ENCODE data around the gene METTL8. TPM values are rescaled to one million over a fixed set of nuclear protein-coding genes. Genes with fewer than 3 reads are reported as not detected.
A peak's percentile ranks its signal among the peaks of the same experiment; 100 is the strongest.

Gene METTL8
- polyA plus RNA-seq, 6 donors from 2014 or later, result 25.9 to 70.3 (median 54.4) TPM

GRCh38 chr2:171307560-171307959, 126.2 kb downstream of the METTL8 start:
- ATAC-seq (ENCODE audit: low read depth in 2 of 2) (no peak), DNase-seq (no peak)
- Mint-ChIP-seq H3K27ac (no peak overlapping the region), H3K4me1 (peaks cover 4 to 12% (median 11%) of the 10 kb centered on the region in 3 donors), H3K9me3 (peaks cover 6 to 17% (median 12%) of the 10 kb centered on the region in 7 donors), H3K36me3 (peaks cover 14 to 17% of the 10 kb centered on the region in 2 donors), H3K27me3 (no peaks in the 10 kb centered on the region), H3K4me3 (peak overlapping the region in 1 of 8 donors; percentile 0)

- ATAC-seq (ENCODE audit: low read depth in 2 of 2), result no peak
- no peak for DNase-seq
- H3K27me3 Mint-ChIP-seq, result no peaks in the 10 kb centered on the region
- H3K4me1 Mint-ChIP-seq, result no peaks in the 10 kb centered on the region
- no peak overlapping the region for H3K4me3 Mint-ChIP-seq
- H3K27ac Mint-ChIP-seq, result peak overlapping the region in 1 of 6 donors; percentile 70
- H3K36me3 Mint-ChIP-seq, result peaks cover 0 to 10% of the 10 kb centered on the region in 2 donors
- peaks cover 0 to 5% (median 3%) of the 10 kb centered on the region in 7 donors for H3K9me3 Mint-ChIP-seq
Measured at GRCh38 chr2:171297956-171298355, 135.8 kb downstream of the METTL8 start.

- Mint-ChIP-seq H3K36me3 (peaks cover 0 to 10% of the 10 kb centered on the region in 2 donors), H3K27ac (no peak overlapping the region), H3K9me3 (peaks cover 0 to 5% (median 3%) of the 10 kb centered on the region in 7 donors), H3K4me1 (no peaks in the 10 kb centered on the region), H3K27me3 (no peaks in the 10 kb centered on the region), H3K4me3 (no peak overlapping the region)
- ATAC-seq (ENCODE audit: low read depth in 2 of 2), result no peak
- no peak for DNase-seq
Measured at GRCh38 chr2:171294608-171295007, 139.2 kb downstream of the METTL8 start.

- no peak for ATAC-seq (ENCODE audit: low read depth in 2 of 2)
- H3K27ac Mint-ChIP-seq, result peak overlapping the region in 1 of 6 donors; percentile 73
- no peak overlapping the region for H3K4me3 Mint-ChIP-seq
Measured at GRCh38 chr2:171293661-171294060, 140.1 kb downstream of the METTL8 start.

GRCh38 chr2:171289991-171290390, 143.8 kb downstream of the METTL8 start:
- H3K36me3 Mint-ChIP-seq, result peaks cover 7 to 9% of the 10 kb centered on the region in 2 donors
- peaks cover 0 to 5% (median 3%) of the 10 kb centered on the region in 7 donors for H3K9me3 Mint-ChIP-seq
- H3K27me3 Mint-ChIP-seq, result no peaks in the 10 kb centered on the region
- peak overlapping the region in 1 of 6 donors; percentile 49 for H3K27ac Mint-ChIP-seq
- ATAC-seq (ENCODE audit: low read depth in 2 of 2) (no peak), DNase-seq (no peak)
- no peaks in the 10 kb centered on the region for H3K4me1 Mint-ChIP-seq
- no peak overlapping the region for H3K4me3 Mint-ChIP-seq

More at GRCh38 chr2:171293661-171294060, 140.1 kb downstream of the METTL8 start:
- peaks cover 7 to 10% of the 10 kb centered on the region in 2 donors for H3K36me3 Mint-ChIP-seq
- H3K4me1 Mint-ChIP-seq, result no peaks in the 10 kb centered on the region
- DNase-seq, result no peak
- no peaks in the 10 kb centered on the region for H3K27me3 Mint-ChIP-seq
- peaks cover 0 to 5% (median 3%) of the 10 kb centered on the region in 7 donors for H3K9me3 Mint-ChIP-seq

- peaks cover under 1 to 9% of the 10 kb centered on the region in 2 donors for H3K36me3 Mint-ChIP-seq
- no peaks in the 10 kb centered on the region for H3K27me3 Mint-ChIP-seq
- no peak for ATAC-seq (ENCODE audit: low read depth in 2 of 2)
- H3K4me1 Mint-ChIP-seq, result no peaks in the 10 kb centered on the region
- DNase-seq, result no peak
- H3K27ac Mint-ChIP-seq, result peak overlapping the region in 2 of 6 donors; percentile 49 to 80
- H3K4me3 Mint-ChIP-seq, result no peak overlapping the region
- no peaks in the 10 kb centered on the region for H3K9me3 Mint-ChIP-seq
Measured at GRCh38 chr2:171289316-171289715, 144.5 kb downstream of the METTL8 start.

- Mint-ChIP-seq H3K4me3 (no peak overlapping the region), H3K27ac (peak overlapping the region in 4 of 6 donors; percentile 2 to 87 (median 16)), H3K36me3 (peaks cover 0 to 9% of the 10 kb centered on the region in 2 donors), H3K9me3 (no peaks in the 10 kb centered on the region), H3K4me1 (peaks cover 0 to 2% (median 0%) of the 10 kb centered on the region in 3 donors), H3K27me3 (no peaks in the 10 kb centered on the region)
- DNase-seq (no peak), ATAC-seq (ENCODE audit: low read depth in 2 of 2) (no peak)
Measured at GRCh38 chr2:171287611-171288010, 146.2 kb downstream of the METTL8 start.

- no peaks in the 10 kb centered on the region for H3K27me3 Mint-ChIP-seq
- no peaks in the 10 kb centered on the region for H3K9me3 Mint-ChIP-seq
- no peak overlapping the region for H3K4me3 Mint-ChIP-seq
- H3K36me3 Mint-ChIP-seq, result peaks cover 0 to 9% of the 10 kb centered on the region in 2 donors
- peak overlapping the region in 4 of 6 donors; percentile 2 to 87 (median 16) for H3K27ac Mint-ChIP-seq
- ATAC-seq (ENCODE audit: low read depth in 2 of 2) (no peak), DNase-seq (no peak)
- H3K4me1 Mint-ChIP-seq, result peaks cover 0 to 2% (median 0%) of the 10 kb centered on the region in 3 donors
Measured at GRCh38 chr2:171287036-171287571, 146.7 kb downstream of the METTL8 start.

GRCh38 chr2:171281110-171281509, 152.7 kb downstream of the METTL8 start:
- Mint-ChIP-seq H3K9me3 (peaks cover 0 to 7% (median 4%) of the 10 kb centered on the region in 7 donors), H3K4me3 (no peak overlapping the region), H3K27me3 (no peaks in the 10 kb centered on the region), H3K4me1 (peaks cover 0 to 4% (median 2%) of the 10 kb centered on the region in 3 donors), H3K36me3 (peaks cover 7 to 9% of the 10 kb centered on the region in 2 donors), H3K27ac (peak overlapping the region in 1 of 6 donors; percentile 92)
- DNase-seq (no peak), ATAC-seq (ENCODE audit: low read depth in 2 of 2) (no peak)

GRCh38 chr2:171279983-171280790, 153.6 kb downstream of the METTL8 start:
- no peak overlapping the region for H3K4me3 Mint-ChIP-seq
- H3K4me1 Mint-ChIP-seq, result peaks cover 0 to 4% (median 2%) of the 10 kb centered on the region in 3 donors

GRCh38 chr2:171274757-171275156, 159.0 kb downstream of the METTL8 start:
- no peak for ATAC-seq (ENCODE audit: low read depth in 2 of 2)
- Mint-ChIP-seq H3K9me3 (peaks cover 0 to 7% (median 4%) of the 10 kb centered on the region in 7 donors), H3K4me3 (no peak overlapping the region), H3K36me3 (peaks cover 7 to 9% of the 10 kb centered on the region in 2 donors), H3K27ac (peak overlapping the region in 1 of 6 donors; percentile 76), H3K4me1 (peaks cover 4 to 7% (median 4%) of the 10 kb centered on the region in 3 donors), H3K27me3 (no peaks in the 10 kb centered on the region)
- DNase-seq, result no peak

More at GRCh38 chr2:171279983-171280790, 153.6 kb downstream of the METTL8 start:
- H3K36me3 Mint-ChIP-seq, result peaks cover 7 to 9% of the 10 kb centered on the region in 2 donors
- H3K27me3 Mint-ChIP-seq, result no peaks in the 10 kb centered on the region
- H3K27ac Mint-ChIP-seq, result no peak overlapping the region
- peaks cover 0 to 7% (median 4%) of the 10 kb centered on the region in 7 donors for H3K9me3 Mint-ChIP-seq
- no peak for DNase-seq
- no peak for ATAC-seq (ENCODE audit: low read depth in 2 of 2)

GRCh38 chr2:171271971-171272436, 161.8 kb downstream of the METTL8 start:
- Mint-ChIP-seq H3K4me3 (no peak overlapping the region), H3K4me1 (peaks cover 4 to 7% (median 6%) of the 10 kb centered on the region in 3 donors), H3K27ac (peak overlapping the region in 2 of 6 donors; percentile 4 to 89), H3K36me3 (no peaks in the 10 kb centered on the region), H3K9me3 (peaks cover 0 to 3% (median 0%) of the 10 kb centered on the region in 7 donors), H3K27me3 (no peaks in the 10 kb centered on the region)
- ATAC-seq (ENCODE audit: low read depth in 2 of 2), result no peak
- DNase-seq, result no peak

GRCh38 chr2:171271386-171271785, 162.4 kb downstream of the METTL8 start:
- Mint-ChIP-seq H3K27me3 (no peaks in the 10 kb centered on the region), H3K27ac (peak overlapping the region in 3 of 6 donors; percentile 4 to 89 (median 50)), H3K4me3 (no peak overlapping the region), H3K4me1 (peaks cover 4 to 7% (median 6%) of the 10 kb centered on the region in 3 donors), H3K36me3 (no peaks in the 10 kb centered on the region), H3K9me3 (no peaks in the 10 kb centered on the region)
- no peak for ATAC-seq (ENCODE audit: low read depth in 2 of 2)
- no peak for DNase-seq

Data from naive B cell (primary cell).